GM12801 (cell line): ENCODE results near the gene LARGE1.

Experiments used
- TF ChIP-seq, protein P1 (sequence below): IDR thresholded peaks from one replicate; pipeline ENCODE4 v1.5.1; 2011; ENCODE audit warnings: control low read depth; ENCODE audit not compliant: insufficient read length; ENCODE audit errors: extremely low read depth

The LARGE1 gene

DNA sequence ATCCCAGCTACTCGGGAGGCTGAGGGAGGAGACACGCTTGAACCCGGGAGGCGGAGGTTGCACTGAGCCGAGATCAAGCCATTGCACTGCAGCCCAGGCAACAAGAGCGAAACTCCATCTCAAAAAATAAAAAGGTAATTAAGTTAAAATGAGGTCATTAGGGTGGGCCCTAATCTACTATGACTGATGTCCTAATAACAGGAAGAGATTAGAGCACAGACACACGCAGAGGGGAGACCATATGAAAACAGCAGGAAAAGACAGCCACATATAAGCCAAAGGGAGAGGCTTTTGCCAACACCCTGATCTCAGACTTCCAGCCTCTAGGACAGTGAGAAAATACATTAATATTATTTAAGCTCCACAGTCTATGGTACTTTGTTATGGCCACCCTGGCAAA is 17.3 kb downstream of the LARGE1 start:
- TF ChIP-seq, protein P1, sequence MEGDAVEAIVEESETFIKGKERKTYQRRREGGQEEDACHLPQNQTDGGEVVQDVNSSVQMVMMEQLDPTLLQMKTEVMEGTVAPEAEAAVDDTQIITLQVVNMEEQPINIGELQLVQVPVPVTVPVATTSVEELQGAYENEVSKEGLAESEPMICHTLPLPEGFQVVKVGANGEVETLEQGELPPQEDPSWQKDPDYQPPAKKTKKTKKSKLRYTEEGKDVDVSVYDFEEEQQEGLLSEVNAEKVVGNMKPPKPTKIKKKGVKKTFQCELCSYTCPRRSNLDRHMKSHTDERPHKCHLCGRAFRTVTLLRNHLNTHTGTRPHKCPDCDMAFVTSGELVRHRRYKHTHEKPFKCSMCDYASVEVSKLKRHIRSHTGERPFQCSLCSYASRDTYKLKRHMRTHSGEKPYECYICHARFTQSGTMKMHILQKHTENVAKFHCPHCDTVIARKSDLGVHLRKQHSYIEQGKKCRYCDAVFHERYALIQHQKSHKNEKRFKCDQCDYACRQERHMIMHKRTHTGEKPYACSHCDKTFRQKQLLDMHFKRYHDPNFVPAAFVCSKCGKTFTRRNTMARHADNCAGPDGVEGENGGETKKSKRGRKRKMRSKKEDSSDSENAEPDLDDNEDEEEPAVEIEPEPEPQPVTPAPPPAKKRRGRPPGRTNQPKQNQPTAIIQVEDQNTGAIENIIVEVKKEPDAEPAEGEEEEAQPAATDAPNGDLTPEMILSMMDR: no peak

DNA sequence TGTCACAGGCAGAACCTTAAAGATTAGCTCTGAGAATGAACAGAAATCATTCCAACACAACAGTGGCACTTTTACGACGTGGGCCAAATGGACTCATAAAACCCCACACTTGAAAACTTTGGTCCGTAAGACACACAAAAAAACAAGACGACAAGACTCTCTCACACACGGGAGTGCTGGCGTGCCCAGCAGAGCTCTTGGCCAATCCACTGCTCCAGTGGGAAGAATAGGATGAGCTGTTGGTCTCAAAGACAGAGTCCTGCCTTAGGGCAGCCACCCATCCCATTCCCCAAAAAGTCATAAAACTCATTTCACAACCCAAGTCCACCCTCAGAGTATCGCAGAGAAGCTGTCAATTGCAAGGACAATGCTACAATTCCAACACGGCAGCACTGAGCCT is 18.2 kb downstream of the LARGE1 start:
- TF ChIP-seq, protein P1: no peak

DNA sequence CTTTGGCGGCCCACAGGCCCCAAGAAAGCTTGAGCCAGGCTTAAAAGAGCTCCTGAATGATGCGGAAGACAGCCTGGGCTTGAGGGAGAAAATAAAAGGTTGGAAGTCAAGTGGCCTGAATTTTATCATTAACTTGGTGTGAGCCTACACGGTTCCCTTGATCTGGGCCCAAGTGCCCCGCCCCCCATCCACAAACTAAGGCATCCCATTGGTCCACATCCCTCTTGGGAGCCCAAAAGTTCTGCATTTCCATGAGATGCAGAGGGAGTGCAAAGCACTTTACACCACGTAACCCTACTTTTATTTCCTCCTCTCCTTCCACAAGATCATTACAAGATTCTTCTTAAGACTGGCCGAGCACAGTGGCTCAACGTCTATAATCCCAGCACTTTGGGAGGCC is 22.2 kb downstream of the LARGE1 start:
- TF ChIP-seq, protein P1: no peak

DNA sequence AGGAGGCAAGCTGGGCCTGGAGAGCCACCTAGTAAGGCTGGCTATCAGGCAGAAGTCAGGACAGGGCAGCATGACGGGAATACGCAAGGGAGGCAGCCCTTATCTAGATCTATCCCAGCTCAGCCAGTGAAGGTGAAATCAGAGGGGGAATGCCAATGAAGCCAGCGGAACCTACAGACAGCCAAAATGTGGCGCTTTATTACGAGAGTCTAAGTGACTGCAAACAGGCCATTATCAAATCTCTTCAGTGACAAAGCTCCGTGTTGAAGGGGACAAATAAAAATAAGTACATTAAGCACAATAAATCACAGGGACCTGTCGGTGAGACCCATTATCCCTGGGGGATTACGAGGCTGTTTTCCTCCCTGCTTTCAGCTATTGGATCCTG is 22.8 kb downstream of the LARGE1 start:
- TF ChIP-seq, protein P1: no peak

DNA sequence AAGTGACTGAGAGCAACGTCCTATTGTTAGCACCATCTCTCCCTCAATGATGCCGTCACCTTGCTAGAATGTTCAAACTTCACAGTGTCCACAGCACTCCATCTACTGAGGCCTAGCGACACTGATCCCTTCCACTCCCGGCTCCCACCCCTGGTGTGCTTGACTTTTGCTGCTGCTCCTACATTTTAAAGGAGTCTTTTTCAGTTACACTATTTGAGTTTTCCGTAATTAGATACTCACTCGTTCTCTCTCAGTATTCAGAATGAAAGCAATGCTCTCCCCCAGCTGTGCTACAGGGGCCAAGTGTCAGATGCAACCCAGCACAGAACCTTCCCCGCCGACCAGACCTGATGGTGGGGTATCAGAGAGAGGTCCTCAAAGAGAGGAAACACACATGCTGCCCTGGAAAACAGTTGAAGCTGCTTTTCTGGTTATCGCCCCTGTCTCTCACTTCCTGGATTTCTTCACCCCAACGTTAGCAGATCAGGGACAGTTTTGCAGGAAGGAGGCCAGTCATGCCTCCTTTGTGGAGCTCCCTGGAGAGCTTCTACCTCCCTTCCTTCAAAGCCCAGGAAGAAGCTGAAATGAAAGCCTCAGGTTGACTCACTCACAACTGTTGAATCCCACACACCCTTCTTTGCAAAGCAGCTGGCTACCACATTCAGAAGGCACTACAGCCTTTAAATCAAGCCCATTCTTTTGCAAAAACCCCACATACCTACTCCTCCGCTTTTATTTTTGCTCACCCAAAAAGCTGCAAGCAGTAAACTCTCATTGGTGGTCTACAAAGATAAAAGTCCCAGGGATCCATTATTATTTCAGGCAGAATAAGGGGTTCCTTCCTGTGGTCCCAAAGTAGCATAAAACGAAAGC is 23.5 kb downstream of the LARGE1 start:
- TF ChIP-seq, protein P1: no peak

DNA sequence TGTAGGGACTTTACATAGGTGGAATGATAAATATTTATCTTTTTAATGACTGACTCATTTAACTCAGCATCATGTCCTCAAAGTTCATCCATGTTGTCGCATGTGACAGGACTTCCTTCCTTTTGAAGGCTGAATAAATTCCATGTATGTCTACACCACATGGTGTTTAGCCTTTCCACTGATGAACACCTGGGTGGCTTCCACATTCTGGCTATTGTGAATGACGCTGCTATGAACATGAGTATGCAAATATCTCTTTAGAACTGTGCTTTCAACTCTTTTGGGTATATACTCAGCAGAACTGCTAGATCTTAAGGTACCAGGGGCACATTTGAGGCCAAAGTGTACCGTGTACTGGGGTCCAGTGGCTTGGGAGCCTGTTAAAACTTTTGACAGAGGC is 24.1 kb downstream of the LARGE1 start:
- TF ChIP-seq, protein P1: no peak

DNA sequence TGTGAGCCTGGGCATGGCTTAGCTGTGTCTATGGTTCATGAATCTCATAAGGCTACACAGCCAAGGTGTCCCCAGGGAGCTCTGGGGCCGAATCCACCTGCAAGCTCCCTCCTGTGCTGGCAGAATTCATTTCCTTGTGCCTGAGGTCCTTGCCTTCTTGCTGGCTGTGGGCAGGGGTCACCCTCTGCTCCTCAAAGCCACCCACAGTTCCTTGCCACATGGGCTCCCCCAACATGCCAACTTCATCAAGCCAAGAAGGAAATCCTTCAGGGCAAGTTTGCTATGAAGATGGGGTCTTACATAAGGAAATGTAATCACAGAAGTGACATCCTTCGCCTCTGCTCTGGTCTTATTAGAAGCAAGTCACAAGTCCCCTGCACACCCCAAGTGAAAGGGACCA is 24.8 kb downstream of the LARGE1 start:
- TF ChIP-seq, protein P1: no peak
